CD4-positive, alpha-beta T cell treated with Interleukin-6 at 100 ng/mL for 8 hours (primary cell): Measurements from ENCODE around the gene TMEM267.
"Not testable (repeated sequence)": the region's sequence is repeated elsewhere in the genome, so short reads cannot be mapped to it uniquely, and the experiment has no call there.

Experiments
- DNase-seq: peaks from one replicate; pipeline ENCODE4 v3.0.0-alpha.2; 2020; ENCODE audit warnings: mixed read lengths, low spot score

Gene TMEM267

DNA sequence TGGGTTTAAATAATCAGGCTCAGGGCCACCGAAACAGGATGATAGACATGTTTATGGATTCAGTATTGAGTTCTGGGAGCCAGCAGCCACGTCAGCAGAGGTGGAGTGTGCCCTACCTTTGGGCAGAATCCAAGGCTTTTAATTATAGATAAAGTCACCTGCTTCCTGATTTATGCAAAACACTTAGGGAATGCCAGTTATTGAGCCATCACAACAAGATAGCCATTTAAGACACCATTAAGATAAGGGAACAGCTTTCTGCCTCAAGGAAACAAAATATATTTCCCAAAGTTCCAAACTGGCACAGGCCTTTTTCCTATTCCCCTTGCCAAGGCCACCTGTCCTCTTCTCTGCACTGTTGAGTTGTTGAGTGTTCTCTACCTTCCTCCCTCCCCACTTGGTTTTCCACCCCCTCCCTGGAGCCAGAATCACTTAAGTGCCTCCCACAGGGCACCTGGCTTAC is 73.8 kb downstream of the TMEM267 start:
- DNase-seq = no peak

GRCh38 chr5:43402524-43403066 is 81.1 kb downstream of the TMEM267 start:
- not testable (repeated sequence) for DNase-seq

DNA sequence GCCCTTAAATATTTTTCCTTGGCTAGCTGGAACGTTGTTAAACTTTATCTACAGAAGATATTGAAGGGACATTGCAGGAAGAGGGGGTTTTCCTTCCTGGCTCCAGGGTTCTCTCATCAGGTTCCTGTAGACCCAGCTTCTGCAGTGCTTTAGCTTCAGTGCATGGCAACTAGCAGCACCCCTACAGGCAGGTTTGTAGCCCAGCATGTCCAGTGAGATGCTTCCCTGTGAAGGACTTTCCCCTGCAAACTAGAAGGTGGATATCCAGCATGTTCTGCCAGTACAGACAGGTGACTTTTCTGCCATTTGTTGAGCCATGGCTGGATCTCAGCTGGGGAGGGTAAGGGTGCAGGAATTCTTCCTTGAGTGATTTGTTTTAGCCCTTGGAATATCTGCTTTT is 81.8 kb downstream of the TMEM267 start:
- DNase-seq = no peak

DNA sequence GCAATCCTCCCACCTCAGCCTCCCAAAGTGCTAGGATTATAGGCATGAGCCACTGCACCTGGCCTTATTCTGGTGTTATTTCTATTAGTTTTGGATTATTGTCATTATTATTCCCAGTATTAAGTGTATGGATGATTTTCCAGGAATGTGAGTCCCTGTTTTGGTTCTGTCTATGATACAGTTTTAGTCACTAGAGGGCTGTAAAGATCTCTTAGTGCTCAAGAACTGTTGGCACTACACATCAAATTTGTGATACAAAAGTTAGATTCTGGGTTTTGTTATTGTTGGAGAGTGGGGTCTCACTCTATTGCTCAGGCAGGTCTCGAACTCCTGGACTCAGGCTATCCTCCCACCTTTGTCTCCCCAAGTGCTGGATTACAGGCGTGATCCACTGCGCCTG is 83.6 kb downstream of the TMEM267 start:
- no peak for DNase-seq

GRCh38 chr5:43396762-43397304 is 86.8 kb downstream of the TMEM267 start:
- DNase-seq = peak; percentile 57
